Measurements from ENCODE around the gene SUCO.

DNA sequence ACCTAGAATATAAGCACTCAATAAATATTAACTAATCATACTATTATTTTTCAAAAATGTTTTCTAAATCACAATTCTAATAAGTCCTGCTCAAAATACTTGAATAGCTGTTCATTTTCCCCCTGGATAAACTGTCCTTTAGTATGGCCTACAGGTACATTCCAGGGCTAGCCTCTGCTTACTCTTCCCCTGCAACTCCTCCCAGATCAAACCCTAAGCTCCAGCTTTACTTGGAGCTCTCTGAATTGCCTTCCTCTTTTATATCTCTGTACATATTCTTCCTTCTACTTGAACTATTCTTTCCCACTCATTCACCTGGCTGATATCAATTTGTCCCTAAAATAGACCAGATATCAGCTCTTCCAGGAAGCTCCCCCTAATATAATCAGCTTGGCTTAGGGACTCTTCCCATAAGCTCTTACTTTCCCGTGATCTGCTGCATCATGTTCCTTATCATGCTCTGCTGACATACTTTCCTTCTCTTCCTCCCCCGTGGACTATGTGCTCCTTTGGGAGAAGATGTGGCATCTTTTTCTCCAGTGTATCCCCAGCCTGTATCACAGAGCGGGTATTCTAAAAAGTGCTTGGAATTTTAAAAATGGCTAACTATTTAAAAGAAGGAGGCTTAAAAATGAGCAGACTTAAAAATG, 46.0 kb upstream of the SUCO start:
- TF ChIP-seq, protein P1, sequence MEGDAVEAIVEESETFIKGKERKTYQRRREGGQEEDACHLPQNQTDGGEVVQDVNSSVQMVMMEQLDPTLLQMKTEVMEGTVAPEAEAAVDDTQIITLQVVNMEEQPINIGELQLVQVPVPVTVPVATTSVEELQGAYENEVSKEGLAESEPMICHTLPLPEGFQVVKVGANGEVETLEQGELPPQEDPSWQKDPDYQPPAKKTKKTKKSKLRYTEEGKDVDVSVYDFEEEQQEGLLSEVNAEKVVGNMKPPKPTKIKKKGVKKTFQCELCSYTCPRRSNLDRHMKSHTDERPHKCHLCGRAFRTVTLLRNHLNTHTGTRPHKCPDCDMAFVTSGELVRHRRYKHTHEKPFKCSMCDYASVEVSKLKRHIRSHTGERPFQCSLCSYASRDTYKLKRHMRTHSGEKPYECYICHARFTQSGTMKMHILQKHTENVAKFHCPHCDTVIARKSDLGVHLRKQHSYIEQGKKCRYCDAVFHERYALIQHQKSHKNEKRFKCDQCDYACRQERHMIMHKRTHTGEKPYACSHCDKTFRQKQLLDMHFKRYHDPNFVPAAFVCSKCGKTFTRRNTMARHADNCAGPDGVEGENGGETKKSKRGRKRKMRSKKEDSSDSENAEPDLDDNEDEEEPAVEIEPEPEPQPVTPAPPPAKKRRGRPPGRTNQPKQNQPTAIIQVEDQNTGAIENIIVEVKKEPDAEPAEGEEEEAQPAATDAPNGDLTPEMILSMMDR (IDR thresholded peaks at IDR 0.05; ENCODE audit: poor library complexity): no peak
- TF ChIP-seq EZH2 (IDR thresholded peaks at IDR 0.05; ENCODE audit: borderline replicate concordance) (no peak), EZH2phosphoT487 (IDR thresholded peaks at IDR 0.05; ENCODE audit: low read depth, severe bottlenecking, unreplicated experiment) (no peak)
